Naive B cell (primary cell): Measurements from ENCODE around the gene MED29. TPM values are rescaled to one million over a fixed set of nuclear protein-coding genes. Genes with fewer than 3 reads are reported as not detected.
A peak's percentile ranks its signal among the peaks of the same experiment; 100 is the strongest.
"Not testable (repeated sequence)": the region's sequence is repeated elsewhere in the genome, so short reads cannot be mapped to it uniquely, and the experiment has no call there.

ENCODE experiments used
- ATAC-seq, 2 donors: fragments of 150-1000 bp; cut with Tn5 transposase; 2 replicates each; pipeline ENCODE4 v1.10.0; 2021; ENCODE audit warnings: low read depth in 2 of 2, mild to moderate bottlenecking in 2 of 2, moderate library complexity in 2 of 2
- DNase-seq: peaks from one replicate; pipeline ENCODE4 v3.0.0; 2022
- H3K27ac Mint-ChIP-seq, 6 donors: one replicate each; pipeline ENCODE4 v1.8.0; 2020 to 2022; ENCODE audit warnings: mild to moderate bottlenecking in 6 of 6, mixed read lengths in 6 of 6, moderate library complexity in 5 of 6, inconsistent platforms in 2 of 6
- H3K27me3 Mint-ChIP-seq, 3 donors: one replicate each; pipeline ENCODE4 v1.8.0; 2021 to 2022; ENCODE audit warnings: mixed read lengths in 3 of 3, mild to moderate bottlenecking in 1 of 3
- H3K36me3 Mint-ChIP-seq, 2 donors: one replicate each; pipeline ENCODE4 v1.8.0; 2020 to 2022; ENCODE audit warnings: mixed read lengths in 2 of 2, inconsistent platforms in 1 of 2, mild to moderate bottlenecking in 1 of 2
- H3K4me1 Mint-ChIP-seq, 3 donors: one replicate each; pipeline ENCODE4 v1.8.0; 2020 to 2022; ENCODE audit warnings: mixed read lengths in 3 of 3, inconsistent platforms in 1 of 3, mild to moderate bottlenecking in 1 of 3, moderate library complexity in 1 of 3
- H3K4me3 Mint-ChIP-seq, 8 donors: one replicate each; pipeline ENCODE4 v1.8.0; 2020 to 2022; ENCODE audit warnings: mild to moderate bottlenecking in 8 of 8, mixed read lengths in 8 of 8, moderate library complexity in 8 of 8, inconsistent platforms in 2 of 8
- H3K9me3 Mint-ChIP-seq, 7 donors: one replicate each; pipeline ENCODE4 v1.8.0; 2020 to 2022; ENCODE audit warnings: mixed read lengths in 7 of 7, mild to moderate bottlenecking in 5 of 7, inconsistent platforms in 2 of 7, moderate library complexity in 1 of 7
- polyA plus RNA-seq, 6 donors: library from polyadenylated mRNA; unstranded; fragments of 300-500 nt; fragmentation: Illumina TruSeq; gene quantifications; one replicate each; pipeline ENCODE4 v1.2.3, GENCODE V29; 2021; ENCODE audit warnings: low read depth in 6 of 6

MED29 gene
- polyA plus RNA-seq, 6 donors from 2014 or later, result 31.9 to 68.1 (median 57.5) TPM

DNA sequence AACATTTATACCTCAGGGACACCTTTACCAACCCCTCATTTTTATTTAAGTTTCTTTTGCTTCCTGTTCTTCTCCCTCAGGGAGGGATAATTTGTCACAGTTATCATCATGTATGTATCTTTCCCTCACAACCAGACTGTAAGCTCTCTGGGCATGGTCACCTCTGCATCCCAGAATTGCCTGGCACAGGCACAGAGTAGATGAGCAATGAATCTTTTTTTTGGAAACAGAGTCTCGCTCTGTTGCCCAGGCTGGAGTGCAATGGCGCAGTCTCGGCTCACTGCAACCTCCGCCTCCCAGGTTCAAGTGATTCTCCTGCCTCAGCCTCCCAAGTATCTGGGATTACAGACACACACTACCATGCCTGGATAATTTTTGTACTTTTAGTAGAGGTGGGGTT lies 11.8 kb upstream of the MED29 start:
- ATAC-seq, DNase-seq, H3K27me3 Mint-ChIP-seq, H3K4me3 Mint-ChIP-seq, H3K9me3 Mint-ChIP-seq: not testable (repeated sequence)
- peaks cover 0 to 11% (median 0%) of the 10 kb centered on the region in 3 donors for H3K4me1 Mint-ChIP-seq
- peaks cover 19 to 43% of the 10 kb centered on the region in 2 donors for H3K36me3 Mint-ChIP-seq
- H3K27ac Mint-ChIP-seq, result peak overlapping the region in 1 of 6 donors; percentile 93

DNA sequence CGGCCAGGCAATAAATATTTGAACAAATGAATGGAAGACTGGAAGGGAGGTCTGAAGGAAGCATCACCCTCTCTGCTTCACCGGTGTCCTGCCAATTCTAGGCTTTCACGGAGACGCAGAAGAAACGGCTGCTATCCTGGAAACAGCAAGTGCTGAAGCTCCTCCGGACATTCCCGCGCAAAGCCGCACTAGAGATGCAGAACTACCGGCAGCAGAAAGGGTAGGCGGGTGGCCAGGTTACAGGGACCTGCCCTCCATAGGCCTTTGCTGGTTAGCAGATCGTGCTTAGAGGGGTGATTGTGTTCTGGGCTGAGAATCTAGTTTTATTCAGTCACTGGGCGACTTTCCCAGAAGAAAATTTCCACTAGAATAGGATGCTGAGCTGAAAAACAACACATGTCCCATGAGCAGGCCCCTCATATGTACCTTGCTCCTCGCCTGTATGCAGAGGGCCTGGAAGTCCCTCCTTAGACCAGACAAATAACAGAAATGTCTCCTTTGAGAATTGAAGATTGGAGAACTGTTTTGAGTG lies 11.2 kb upstream of the MED29 start:
- Mint-ChIP-seq H3K27ac (no peak overlapping the region), H3K4me3 (no peak overlapping the region), H3K4me1 (peaks cover 0 to 10% (median 1%) of the 10 kb centered on the region in 3 donors), H3K9me3 (no peaks in the 10 kb centered on the region), H3K36me3 (peaks cover 19 to 39% of the 10 kb centered on the region in 2 donors), H3K27me3 (no peaks in the 10 kb centered on the region)
- DNase-seq (no peak), ATAC-seq (no peak)

DNA sequence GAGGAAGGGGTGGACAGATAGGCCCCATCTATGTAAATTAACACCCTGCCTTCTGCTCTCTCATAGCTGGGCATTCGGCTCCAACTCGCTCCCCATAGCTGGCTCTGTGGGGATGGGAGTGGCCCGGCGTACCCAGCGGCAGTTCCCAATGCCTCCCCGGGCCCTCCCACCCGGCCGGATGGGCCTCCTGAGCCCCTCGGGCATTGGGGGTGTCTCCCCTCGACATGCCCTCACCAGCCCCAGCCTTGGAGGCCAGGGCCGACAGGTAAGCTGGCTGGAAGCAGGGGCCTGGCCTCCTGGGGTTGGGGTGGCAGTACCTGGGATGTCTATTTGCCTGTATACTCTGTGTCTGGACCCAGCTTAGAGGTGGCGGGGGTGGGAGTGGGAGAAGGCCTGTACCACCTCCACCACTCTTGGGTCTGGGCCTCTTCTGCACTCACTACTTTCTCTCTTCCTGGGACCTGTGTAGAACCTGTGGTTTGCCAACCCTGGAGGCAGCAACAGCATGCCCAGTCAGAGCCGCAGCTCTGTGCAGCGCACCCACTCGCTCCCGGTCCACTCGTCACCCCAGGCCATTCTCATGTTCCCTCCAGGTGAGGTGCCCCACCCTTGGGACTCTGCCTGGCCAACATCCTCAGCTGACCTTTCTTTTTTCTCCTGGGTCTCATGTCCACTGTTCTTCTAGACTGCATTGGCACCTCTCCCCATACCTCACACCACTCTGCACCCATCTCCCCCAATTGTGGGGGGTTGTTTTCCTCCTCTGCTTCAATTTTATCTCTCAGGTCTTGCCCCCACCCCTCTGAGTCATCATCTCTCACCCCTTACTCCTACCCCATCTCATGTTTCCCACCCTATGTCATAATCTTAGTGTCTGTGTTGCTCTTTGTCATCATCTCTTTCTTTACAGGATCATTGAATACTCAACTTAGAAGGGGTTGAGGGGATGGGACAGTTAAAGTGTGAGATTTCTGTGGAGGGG lies 10.4 kb upstream of the MED29 start:
- ATAC-seq (no peak), DNase-seq (no peak)
- no peaks in the 10 kb centered on the region for H3K27me3 Mint-ChIP-seq
- H3K27ac Mint-ChIP-seq, result peak overlapping the region in 3 of 6 donors; percentile 7 to 72 (median 57)
- no peak overlapping the region for H3K4me3 Mint-ChIP-seq
- peaks cover 2 to 13% (median 6%) of the 10 kb centered on the region in 3 donors for H3K4me1 Mint-ChIP-seq
- no peaks in the 10 kb centered on the region for H3K9me3 Mint-ChIP-seq
- peaks cover 19 to 38% of the 10 kb centered on the region in 2 donors for H3K36me3 Mint-ChIP-seq

DNA sequence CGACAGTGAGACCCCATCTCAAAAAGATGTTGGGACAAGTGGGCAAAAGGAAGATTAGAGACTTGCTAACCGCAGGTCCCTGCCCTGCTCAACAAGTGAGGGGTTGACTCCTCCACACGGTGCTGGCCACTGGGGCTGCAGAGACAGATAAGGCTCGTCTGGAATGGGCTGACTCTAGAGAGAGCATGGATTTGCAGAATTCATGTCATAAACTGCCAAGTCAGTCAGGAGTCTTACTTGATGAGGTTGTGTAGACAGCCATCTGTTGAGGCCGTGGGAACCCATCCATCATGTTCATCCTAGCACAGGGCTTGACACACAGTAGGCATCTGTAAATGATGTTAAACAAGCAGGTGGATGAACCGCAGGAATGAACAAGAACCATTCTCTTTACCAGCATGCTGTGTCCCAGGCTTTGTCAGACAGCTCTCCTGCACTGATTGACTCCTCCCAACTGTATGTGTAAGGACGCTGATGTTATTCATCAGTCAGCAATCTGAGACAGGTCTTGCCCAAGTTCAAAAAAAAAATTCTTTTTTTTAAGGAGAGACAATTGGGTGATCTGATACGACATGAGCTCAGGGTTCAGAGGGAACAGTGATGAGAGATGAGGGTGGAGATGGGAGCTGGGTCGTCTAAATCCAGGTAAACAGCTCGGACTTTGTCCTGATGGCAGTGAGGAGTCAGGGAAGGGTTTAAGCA lies 9.1 kb upstream of the MED29 start:
- peaks cover 15 to 43% of the 10 kb centered on the region in 2 donors for H3K36me3 Mint-ChIP-seq
- peaks cover 6 to 21% (median 10%) of the 10 kb centered on the region in 3 donors for H3K4me1 Mint-ChIP-seq
- DNase-seq (no peak), ATAC-seq (no peak)
- H3K4me3 Mint-ChIP-seq, result no peak overlapping the region
- no peaks in the 10 kb centered on the region for H3K27me3 Mint-ChIP-seq
- H3K27ac Mint-ChIP-seq, result peak overlapping the region in 4 of 6 donors; percentile 26 to 95 (median 42)
- H3K9me3 Mint-ChIP-seq, result no peaks in the 10 kb centered on the region

DNA sequence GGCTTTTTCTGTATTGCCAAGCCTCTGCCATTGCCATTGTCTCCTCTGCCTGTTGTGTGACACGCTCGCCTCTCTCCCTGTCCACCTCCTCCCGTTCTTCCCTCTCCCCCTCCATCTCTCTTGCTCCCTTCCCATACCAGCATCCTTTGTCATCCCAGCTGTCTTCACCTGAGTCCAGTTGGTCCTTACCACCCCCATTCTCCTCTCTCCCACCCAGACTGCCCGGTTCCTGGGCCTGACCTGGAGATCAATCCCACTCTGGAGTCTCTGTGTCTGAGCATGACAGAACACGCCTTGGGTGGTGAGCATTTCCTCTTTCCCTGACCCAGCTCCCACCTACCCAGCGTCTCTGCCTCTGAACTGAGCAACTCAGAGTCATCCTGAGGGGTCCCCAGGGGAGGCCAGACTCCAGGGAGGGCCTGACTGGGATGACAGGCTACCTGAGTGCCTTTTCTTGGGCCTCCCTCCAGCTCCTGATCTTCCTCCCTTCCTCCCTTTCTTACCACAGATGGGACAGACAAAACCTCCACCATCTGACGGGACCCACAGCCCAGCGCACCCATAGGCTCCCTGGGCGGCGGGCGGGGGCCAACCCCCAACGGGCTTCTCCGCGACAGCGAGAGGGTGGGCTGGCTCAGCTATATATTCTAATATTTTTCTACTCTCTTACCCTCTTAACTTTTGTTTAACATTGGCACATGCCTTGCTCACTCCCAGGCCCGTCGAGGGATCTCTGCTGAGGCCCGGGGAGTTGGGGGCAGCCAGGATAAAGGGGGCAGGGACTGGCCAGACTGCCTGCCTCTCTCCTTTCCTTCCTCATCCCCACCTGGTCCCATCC lies 8.0 kb upstream of the MED29 start:
- H3K9me3 Mint-ChIP-seq, result no peaks in the 10 kb centered on the region
- no peaks in the 10 kb centered on the region for H3K27me3 Mint-ChIP-seq
- H3K36me3 Mint-ChIP-seq, result peaks cover 14 to 42% of the 10 kb centered on the region in 2 donors
- ATAC-seq (no peak), DNase-seq (no peak)
- no peak overlapping the region for H3K4me3 Mint-ChIP-seq
- peaks cover 6 to 23% (median 10%) of the 10 kb centered on the region in 3 donors for H3K4me1 Mint-ChIP-seq
- H3K27ac Mint-ChIP-seq, result peak overlapping the region in 3 of 6 donors; percentile 84 to 87 (median 86)

DNA sequence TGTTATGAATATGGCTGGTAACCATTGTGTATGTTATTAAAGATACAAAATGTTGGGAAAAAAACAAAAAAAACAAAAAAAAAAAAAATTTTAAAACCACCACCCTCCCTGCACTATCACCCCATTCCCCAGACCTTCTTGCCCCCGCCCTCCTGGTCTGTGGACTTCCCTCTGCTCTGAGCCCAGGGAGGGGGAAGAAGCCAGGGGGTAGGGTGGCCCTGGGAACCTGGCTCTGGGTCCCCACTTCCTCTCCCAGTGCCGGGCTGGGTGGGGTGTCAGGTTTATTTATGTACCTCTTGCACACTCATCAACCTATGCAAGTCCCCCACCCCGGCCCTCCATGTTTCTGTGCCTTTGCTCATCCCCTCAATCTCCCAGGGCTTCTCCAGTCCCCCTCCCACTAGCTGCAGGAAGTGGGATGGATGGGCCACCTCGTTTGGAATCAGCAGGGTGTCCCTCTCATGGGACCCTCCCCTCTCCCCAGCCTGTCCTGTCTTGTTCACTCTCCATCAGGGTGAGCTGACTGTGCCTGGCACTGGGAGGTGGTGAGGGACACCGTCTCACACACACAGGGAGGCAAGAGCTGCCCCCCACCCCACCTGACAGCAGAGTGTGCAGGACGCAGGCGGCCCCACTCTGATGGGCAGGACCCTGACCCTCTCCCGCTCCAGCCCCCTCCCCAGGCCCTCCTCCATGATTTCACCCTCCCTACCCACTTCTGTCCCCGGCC lies 6.2 kb upstream of the MED29 start:
- H3K9me3 Mint-ChIP-seq, result no peaks in the 10 kb centered on the region
- H3K4me1 Mint-ChIP-seq, result peaks cover 14 to 35% (median 25%) of the 10 kb centered on the region in 3 donors
- peak overlapping the region in 4 of 6 donors; percentile 81 to 94 (median 83) for H3K27ac Mint-ChIP-seq
- no peaks in the 10 kb centered on the region for H3K27me3 Mint-ChIP-seq
- DNase-seq (no peak), ATAC-seq (peak in 1 of 2 donors; percentile 19)
- H3K4me3 Mint-ChIP-seq, result peak overlapping the region in 1 of 8 donors; percentile 7
- H3K36me3 Mint-ChIP-seq, result peaks cover 12 to 46% of the 10 kb centered on the region in 2 donors

DNA sequence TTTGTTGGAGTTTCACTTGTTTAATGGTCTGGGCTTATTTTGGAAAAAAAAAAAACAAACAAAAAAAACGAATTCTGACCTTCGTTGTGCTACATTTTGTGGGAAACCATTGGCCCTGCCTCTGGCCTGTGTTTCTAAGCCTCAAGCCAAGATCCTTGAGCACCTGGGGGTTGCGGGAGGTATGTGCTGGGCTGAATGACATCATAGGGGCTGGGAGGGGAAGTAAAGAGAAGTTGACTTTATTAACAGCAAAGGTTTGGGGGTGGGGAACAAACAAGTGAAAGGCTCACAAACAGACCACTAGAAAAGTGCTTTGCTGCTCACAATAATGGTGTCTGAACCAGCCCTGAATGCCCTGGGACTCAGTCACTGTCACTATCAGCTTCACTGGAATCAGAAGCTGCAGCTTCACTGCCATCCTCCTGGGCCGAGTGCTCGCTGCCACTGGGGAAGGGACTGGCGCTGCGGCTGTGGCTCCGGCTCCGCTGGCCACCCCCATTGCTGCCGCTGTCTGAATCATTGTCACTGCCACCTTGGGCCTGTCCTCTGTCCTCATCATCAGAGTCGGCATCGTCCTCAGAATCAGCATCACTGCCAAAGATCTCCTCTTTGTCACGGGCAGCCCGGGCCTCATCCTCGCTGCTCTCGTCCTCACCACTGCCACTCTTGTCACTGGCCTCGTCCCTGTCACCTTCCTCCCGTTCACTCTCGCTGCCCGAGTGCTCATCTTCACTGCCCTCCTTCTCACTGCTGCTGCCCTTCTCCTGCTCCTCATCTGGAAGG lies 5.4 kb upstream of the MED29 start:
- Mint-ChIP-seq H3K4me3 (peak overlapping the region in 1 of 8 donors; percentile 77), H3K4me1 (peaks cover 20 to 39% (median 31%) of the 10 kb centered on the region in 3 donors), H3K27me3 (no peaks in the 10 kb centered on the region), H3K36me3 (peaks cover 12 to 44% of the 10 kb centered on the region in 2 donors), H3K27ac (peak overlapping the region; percentile 1 to 98 (median 83)), H3K9me3 (no peaks in the 10 kb centered on the region)
- no peak for DNase-seq
- no peak for ATAC-seq

DNA sequence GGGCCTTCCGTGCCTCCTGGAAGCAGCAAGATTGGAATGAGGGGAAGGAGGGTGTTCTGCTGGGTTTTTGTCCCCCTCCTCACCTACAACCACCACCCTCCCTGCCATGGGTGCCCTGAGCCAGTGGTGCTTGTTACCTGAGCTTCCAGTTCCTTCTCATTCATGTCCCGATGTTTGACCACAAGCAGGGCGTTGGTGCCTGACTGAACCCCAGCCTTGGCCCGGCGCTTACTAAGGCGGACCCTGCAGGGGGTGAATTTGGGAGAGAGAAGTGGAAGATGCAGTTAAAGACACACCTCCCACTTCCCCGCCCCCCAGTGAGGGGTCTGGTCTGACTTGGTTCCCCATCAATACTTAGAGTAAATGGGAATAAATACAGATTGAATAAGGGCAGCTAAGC lies 4.6 kb upstream of the MED29 start:
- Mint-ChIP-seq H3K4me3 (peak overlapping the region in 1 of 8 donors; percentile 65), H3K27me3 (no peaks in the 10 kb centered on the region), H3K4me1 (peaks cover 23 to 39% (median 38%) of the 10 kb centered on the region in 3 donors), H3K27ac (peak overlapping the region in 4 of 6 donors; percentile 48 to 84 (median 59)), H3K36me3 (peaks cover 6 to 36% of the 10 kb centered on the region in 2 donors), H3K9me3 (no peaks in the 10 kb centered on the region)
- DNase-seq (no peak), ATAC-seq (no peak)

DNA sequence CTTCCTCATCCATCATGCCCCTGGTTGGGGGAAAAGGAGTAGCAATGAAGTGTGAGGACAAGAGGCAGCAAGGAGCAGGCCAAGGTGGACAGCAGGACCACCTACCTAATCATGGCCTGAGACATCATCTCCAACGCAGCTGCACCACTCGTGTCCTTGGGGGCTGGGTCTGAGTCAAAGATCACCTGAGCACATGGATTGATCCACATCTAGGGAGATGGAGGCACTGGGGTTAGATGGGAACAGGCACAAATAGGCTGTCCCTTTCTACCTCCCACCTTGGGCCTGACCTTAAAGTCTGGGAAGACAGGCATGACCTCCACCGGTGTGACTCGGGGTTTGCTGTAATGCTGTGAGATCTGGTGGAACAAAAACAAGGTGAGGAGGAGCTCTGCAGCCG lies 2.5 kb upstream of the MED29 start:
- no peaks in the 10 kb centered on the region for H3K27me3 Mint-ChIP-seq
- peak overlapping the region in 4 of 8 donors; percentile 9 to 96 (median 41) for H3K4me3 Mint-ChIP-seq
- H3K9me3 Mint-ChIP-seq, result no peaks in the 10 kb centered on the region
- peak overlapping the region; percentile 11 to 96 (median 84) for H3K27ac Mint-ChIP-seq
- peaks cover 29 to 52% (median 42%) of the 10 kb centered on the region in 3 donors for H3K4me1 Mint-ChIP-seq
- H3K36me3 Mint-ChIP-seq, result peaks cover 6 to 31% of the 10 kb centered on the region in 2 donors
- no peak for ATAC-seq
- DNase-seq, result no peak

DNA sequence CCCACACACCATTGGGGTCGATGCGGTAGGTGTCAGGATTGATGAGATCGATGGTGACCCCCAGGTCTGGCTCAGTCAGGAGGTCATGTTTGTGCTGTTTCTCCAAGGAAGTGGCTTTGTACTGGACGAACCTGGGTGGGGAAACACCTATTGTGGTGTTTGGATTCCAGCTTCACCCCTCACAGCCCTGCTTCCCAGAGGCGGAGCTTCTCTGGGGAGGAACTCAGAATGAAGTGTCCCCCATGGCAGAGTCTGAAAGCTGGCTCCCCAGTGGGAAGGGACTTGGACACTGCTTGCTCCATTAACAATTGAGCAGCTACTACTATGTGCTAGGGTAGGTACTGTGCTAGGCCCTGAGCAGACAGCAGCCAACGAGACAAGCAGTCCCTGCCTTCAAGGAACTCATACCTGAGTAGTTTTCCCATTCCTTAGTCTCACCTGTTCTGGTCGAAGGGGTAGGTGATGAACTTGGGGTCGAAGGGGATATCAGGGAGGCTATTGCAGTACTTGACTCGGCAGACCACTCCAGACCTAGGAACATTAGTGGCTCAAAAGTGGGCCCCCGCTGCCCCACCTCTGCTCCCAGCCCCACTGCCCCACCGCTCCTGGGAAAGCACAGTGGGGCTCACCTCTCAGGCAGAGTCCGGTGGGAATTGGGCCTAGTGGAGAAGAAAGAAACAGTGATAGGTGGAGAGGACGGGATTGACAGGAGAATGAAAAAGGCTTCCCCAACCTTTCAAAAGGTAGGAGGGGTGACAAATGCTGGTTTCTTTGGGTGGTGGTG lies 1.4 kb upstream of the MED29 start:
- H3K27ac Mint-ChIP-seq, result peak overlapping the region; percentile 96 to 100 (median 99)
- no peak for DNase-seq
- peak overlapping the region; percentile 94 to 99 (median 98) for H3K4me3 Mint-ChIP-seq
- no peaks in the 10 kb centered on the region for H3K9me3 Mint-ChIP-seq
- H3K27me3 Mint-ChIP-seq, result no peaks in the 10 kb centered on the region
- H3K36me3 Mint-ChIP-seq, result peaks cover 6 to 35% of the 10 kb centered on the region in 2 donors
- ATAC-seq, result no peak
- H3K4me1 Mint-ChIP-seq, result peaks cover 33 to 54% (median 44%) of the 10 kb centered on the region in 3 donors

DNA sequence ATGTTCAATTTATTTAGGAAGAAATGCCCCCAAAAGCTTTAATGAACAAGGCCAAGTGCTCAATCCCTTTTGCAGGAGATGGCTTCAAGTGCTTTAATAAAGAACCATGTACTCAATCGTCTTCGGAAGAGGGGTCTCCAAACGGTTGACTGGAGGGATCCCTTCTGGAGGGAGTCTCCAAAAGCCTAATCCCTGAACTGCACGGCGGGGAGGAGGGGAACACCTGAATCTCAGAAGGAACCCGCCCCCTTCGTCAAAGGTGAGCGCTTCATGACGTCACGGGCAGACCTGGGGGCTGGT lies 777 bp upstream of the MED29 start:
- Mint-ChIP-seq H3K4me3 (peak overlapping the region; percentile 94 to 99 (median 98)), H3K9me3 (no peaks in the 10 kb centered on the region), H3K27me3 (no peaks in the 10 kb centered on the region), H3K27ac (peak overlapping the region; percentile 96 to 100 (median 99)), H3K36me3 (peaks cover 6 to 35% of the 10 kb centered on the region in 2 donors), H3K4me1 (peaks cover 32 to 60% (median 44%) of the 10 kb centered on the region in 3 donors)
- ATAC-seq (no peak), DNase-seq (no peak)
